Astrocyte (in vitro differentiated cells and primary cell): ENCODE data around the gene LRRC7. TPM values are rescaled to one million over a fixed set of nuclear protein-coding genes. Genes with fewer than 3 reads are reported as not detected.

ENCODE experiments used
- DNase-seq: peaks from one replicate; pipeline ENCODE4 v3.0.0-alpha.2; 2010; ENCODE audit warnings: low read depth
- FAIRE-seq: peaks from 2 replicates; lab custom pipeline; 2011; peaks lifted over from hg19 to GRCh38; lab: Jason Lieb, UNC
- H2AFZ ChIP-seq: 2 replicates; pipeline ENCODE4 v1.6.0; 2012; ENCODE audit warnings: low read depth, low read length, inconsistent platforms
- H3K27ac ChIP-seq: 2 replicates; pipeline ENCODE4 v1.5.1; 2011; ENCODE audit warnings: low read depth, low read length, inconsistent platforms
- H3K27me3 ChIP-seq: 2 replicates; pipeline ENCODE4 v1.6.0; 2011; ENCODE audit warnings: low read length, inconsistent platforms; ENCODE audit not compliant: insufficient read depth
- H3K36me3 ChIP-seq: 2 replicates; pipeline ENCODE4 v1.5.1; 2011; ENCODE audit warnings: low read length, inconsistent platforms; ENCODE audit not compliant: insufficient read depth
- H3K4me1 ChIP-seq: 2 replicates; pipeline ENCODE4 v1.5.1; 2011; ENCODE audit warnings: low read length, inconsistent platforms; ENCODE audit not compliant: insufficient read depth
- H3K4me2 ChIP-seq: 2 replicates; pipeline ENCODE4 v1.6.0; 2012; ENCODE audit warnings: low read length, inconsistent platforms
- H3K4me3 ChIP-seq: 2 replicates; pipeline ENCODE4 v1.5.1; 2011; ENCODE audit warnings: low read depth, mild to moderate bottlenecking, low read length, inconsistent platforms; ENCODE audit not compliant: insufficient read depth
- H3K79me2 ChIP-seq: 2 replicates; pipeline ENCODE4 v1.6.0; 2012; ENCODE audit warnings: mild to moderate bottlenecking, low read length, inconsistent platforms; ENCODE audit not compliant: insufficient read depth
- H3K9ac ChIP-seq: 2 replicates; pipeline ENCODE4 v1.6.0; 2012; ENCODE audit warnings: mild to moderate bottlenecking, low read length, inconsistent platforms
- H3K9me3 ChIP-seq: 2 replicates; pipeline ENCODE4 v1.5.1; 2012; ENCODE audit warnings: low read depth, mild to moderate bottlenecking, low read length, inconsistent platforms; ENCODE audit not compliant: insufficient read depth
- H4K20me1 ChIP-seq: 2 replicates; pipeline ENCODE4 v1.6.0; 2012; ENCODE audit warnings: low read length, inconsistent platforms; ENCODE audit not compliant: insufficient read depth
- H3K27ac Mint-ChIP-seq: one replicate; pipeline ENCODE4 v1.8.0; 2021; ENCODE audit warnings: mild to moderate bottlenecking, mixed read lengths; ENCODE audit not compliant: unreplicated experiment
- H3K27me3 Mint-ChIP-seq: one replicate; pipeline ENCODE4 v1.8.0; 2021; ENCODE audit warnings: low read depth, mixed read lengths; ENCODE audit not compliant: unreplicated experiment
- H3K36me3 Mint-ChIP-seq: one replicate; pipeline ENCODE4 v1.8.0; 2021; ENCODE audit warnings: low read depth, mixed read lengths; ENCODE audit not compliant: unreplicated experiment
- H3K4me1 Mint-ChIP-seq: one replicate; pipeline ENCODE4 v1.8.0; 2021; ENCODE audit warnings: low read depth, mixed read lengths; ENCODE audit not compliant: unreplicated experiment
- H3K4me3 Mint-ChIP-seq: one replicate; pipeline ENCODE4 v1.8.0; 2021; ENCODE audit warnings: mild to moderate bottlenecking, moderate library complexity, mixed read lengths; ENCODE audit not compliant: unreplicated experiment
- H3K9me3 Mint-ChIP-seq: one replicate; pipeline ENCODE4 v1.8.0; 2021; ENCODE audit warnings: mild to moderate bottlenecking, mixed read lengths; ENCODE audit not compliant: unreplicated experiment
- CTCF ChIP-seq: IDR thresholded peaks from 2 replicates; pipeline ENCODE4 v1.5.1; 2011; ENCODE audit warnings: low read depth, mild to moderate bottlenecking, inconsistent platforms, low read length, moderate library complexity; ENCODE audit not compliant: insufficient read depth
- EZH2 ChIP-seq: IDR thresholded peaks from 2 replicates; pipeline ENCODE4 v1.6.1; 2012; ENCODE audit warnings: mild to moderate bottlenecking, low read length, inconsistent platforms; ENCODE audit not compliant: insufficient read depth
- total RNA-seq: library from RNA; stranded (reverse); gene quantifications from 2 replicates; pipeline ENCODE4 v1.2.1, GENCODE V29; 2021

Gene LRRC7
- total RNA-seq, 1 donor from 2014 or later = 0.27 TPM

- FAIRE-seq (no peak), DNase-seq (no peak)
- Histone ChIP-seq H3K79me2 (no peaks in the 10 kb centered on the region), H3K4me1 (no peaks in the 10 kb centered on the region), H2AFZ (no peak overlapping the region), H3K4me3 (no peak overlapping the region), H3K36me3 (no peaks in the 10 kb centered on the region), H3K9ac (no peak overlapping the region), H3K27me3 (no peaks in the 10 kb centered on the region), H3K4me2 (no peak overlapping the region), H4K20me1 (no peaks in the 10 kb centered on the region), H3K9me3 (no peaks in the 10 kb centered on the region), H3K27ac (no peak overlapping the region)
- Mint-ChIP-seq H3K36me3 (no peaks in the 10 kb centered on the region), H3K27ac (no peak overlapping the region), H3K9me3 (no peaks in the 10 kb centered on the region), H3K4me3 (no peak overlapping the region), H3K4me1 (no peaks in the 10 kb centered on the region), H3K27me3 (no peaks in the 10 kb centered on the region)
- TF ChIP-seq CTCF = no peak
- no peak for TF ChIP-seq EZH2
These were observed 260.0 kb downstream of the LRRC7 start for GRCh38 chr1:69827732-69828131.

GRCh38 chr1:69833536-69833935 is 265.8 kb downstream of the LRRC7 start:
- H3K4me3 Mint-ChIP-seq = no peak overlapping the region
- H3K27me3 ChIP-seq = no peaks in the 10 kb centered on the region
- no peaks in the 10 kb centered on the region for H3K36me3 ChIP-seq
- no peak for FAIRE-seq
- H3K27ac Mint-ChIP-seq = no peak overlapping the region
- H3K4me3 ChIP-seq = no peak overlapping the region
- no peak for DNase-seq
- no peak for TF ChIP-seq EZH2
- TF ChIP-seq CTCF = no peak
- H3K4me1 ChIP-seq = no peaks in the 10 kb centered on the region
- no peak overlapping the region for H2AFZ ChIP-seq
- no peaks in the 10 kb centered on the region for H3K79me2 ChIP-seq
- no peak overlapping the region for H3K4me2 ChIP-seq
- no peak overlapping the region for H3K27ac ChIP-seq
- H3K9ac ChIP-seq = no peak overlapping the region
- H3K36me3 Mint-ChIP-seq = no peaks in the 10 kb centered on the region
- no peaks in the 10 kb centered on the region for H4K20me1 ChIP-seq
- no peaks in the 10 kb centered on the region for H3K27me3 Mint-ChIP-seq
- no peaks in the 10 kb centered on the region for H3K9me3 Mint-ChIP-seq
- H3K9me3 ChIP-seq = no peaks in the 10 kb centered on the region
- peaks cover 4% of the 10 kb centered on the region for H3K4me1 Mint-ChIP-seq

GRCh38 chr1:69834336-69834735 is 266.6 kb downstream of the LRRC7 start:
- Mint-ChIP-seq H3K27ac (no peak overlapping the region), H3K36me3 (no peaks in the 10 kb centered on the region), H3K4me3 (no peak overlapping the region), H3K27me3 (no peaks in the 10 kb centered on the region), H3K9me3 (no peaks in the 10 kb centered on the region), H3K4me1 (peaks cover 4% of the 10 kb centered on the region)
- no peak overlapping the region for H3K4me2 ChIP-seq
- no peak for FAIRE-seq
- DNase-seq = no peak
- no peaks in the 10 kb centered on the region for H3K27me3 ChIP-seq
- H4K20me1 ChIP-seq = no peaks in the 10 kb centered on the region
- TF ChIP-seq CTCF (no peak), EZH2 (no peak)
- H3K9ac ChIP-seq = no peak overlapping the region
- H3K4me1 ChIP-seq = no peaks in the 10 kb centered on the region
- H2AFZ ChIP-seq = no peak overlapping the region
- no peaks in the 10 kb centered on the region for H3K36me3 ChIP-seq
- no peak overlapping the region for H3K4me3 ChIP-seq
- H3K27ac ChIP-seq = no peak overlapping the region
- no peaks in the 10 kb centered on the region for H3K79me2 ChIP-seq
- no peaks in the 10 kb centered on the region for H3K9me3 ChIP-seq
